Astrocyte (in vitro differentiated cells and primary cell): ENCODE results near the gene FSHB. TPM values are rescaled to one million over a fixed set of nuclear protein-coding genes. Genes with fewer than 3 reads are reported as not detected.

Experiments used
- DNase-seq: peaks from one replicate; pipeline ENCODE4 v3.0.0-alpha.2; 2010; ENCODE audit warnings: low read depth
- FAIRE-seq: peaks from 2 replicates; lab custom pipeline; 2011; peaks lifted over from hg19 to GRCh38; lab: Jason Lieb, UNC
- H2AFZ ChIP-seq: 2 replicates; pipeline ENCODE4 v1.6.0; 2012; ENCODE audit warnings: low read depth, low read length, inconsistent platforms
- H3K27ac ChIP-seq: 2 replicates; pipeline ENCODE4 v1.5.1; 2011; ENCODE audit warnings: low read depth, low read length, inconsistent platforms
- H3K27me3 ChIP-seq: 2 replicates; pipeline ENCODE4 v1.6.0; 2011; ENCODE audit warnings: low read length, inconsistent platforms; ENCODE audit not compliant: insufficient read depth
- H3K36me3 ChIP-seq: 2 replicates; pipeline ENCODE4 v1.5.1; 2011; ENCODE audit warnings: low read length, inconsistent platforms; ENCODE audit not compliant: insufficient read depth
- H3K4me1 ChIP-seq: 2 replicates; pipeline ENCODE4 v1.5.1; 2011; ENCODE audit warnings: low read length, inconsistent platforms; ENCODE audit not compliant: insufficient read depth
- H3K4me2 ChIP-seq: 2 replicates; pipeline ENCODE4 v1.6.0; 2012; ENCODE audit warnings: low read length, inconsistent platforms
- H3K4me3 ChIP-seq: 2 replicates; pipeline ENCODE4 v1.5.1; 2011; ENCODE audit warnings: low read depth, mild to moderate bottlenecking, low read length, inconsistent platforms; ENCODE audit not compliant: insufficient read depth
- H3K79me2 ChIP-seq: 2 replicates; pipeline ENCODE4 v1.6.0; 2012; ENCODE audit warnings: mild to moderate bottlenecking, low read length, inconsistent platforms; ENCODE audit not compliant: insufficient read depth
- H3K9ac ChIP-seq: 2 replicates; pipeline ENCODE4 v1.6.0; 2012; ENCODE audit warnings: mild to moderate bottlenecking, low read length, inconsistent platforms
- H3K9me3 ChIP-seq: 2 replicates; pipeline ENCODE4 v1.5.1; 2012; ENCODE audit warnings: low read depth, mild to moderate bottlenecking, low read length, inconsistent platforms; ENCODE audit not compliant: insufficient read depth
- H4K20me1 ChIP-seq: 2 replicates; pipeline ENCODE4 v1.6.0; 2012; ENCODE audit warnings: low read length, inconsistent platforms; ENCODE audit not compliant: insufficient read depth
- H3K27ac Mint-ChIP-seq: one replicate; pipeline ENCODE4 v1.8.0; 2021; ENCODE audit warnings: mild to moderate bottlenecking, mixed read lengths; ENCODE audit not compliant: unreplicated experiment
- H3K27me3 Mint-ChIP-seq: one replicate; pipeline ENCODE4 v1.8.0; 2021; ENCODE audit warnings: low read depth, mixed read lengths; ENCODE audit not compliant: unreplicated experiment
- H3K36me3 Mint-ChIP-seq: one replicate; pipeline ENCODE4 v1.8.0; 2021; ENCODE audit warnings: low read depth, mixed read lengths; ENCODE audit not compliant: unreplicated experiment
- H3K4me1 Mint-ChIP-seq: one replicate; pipeline ENCODE4 v1.8.0; 2021; ENCODE audit warnings: low read depth, mixed read lengths; ENCODE audit not compliant: unreplicated experiment
- H3K4me3 Mint-ChIP-seq: one replicate; pipeline ENCODE4 v1.8.0; 2021; ENCODE audit warnings: mild to moderate bottlenecking, moderate library complexity, mixed read lengths; ENCODE audit not compliant: unreplicated experiment
- H3K9me3 Mint-ChIP-seq: one replicate; pipeline ENCODE4 v1.8.0; 2021; ENCODE audit warnings: mild to moderate bottlenecking, mixed read lengths; ENCODE audit not compliant: unreplicated experiment
- CTCF ChIP-seq: IDR thresholded peaks from 2 replicates; pipeline ENCODE4 v1.5.1; 2011; ENCODE audit warnings: low read depth, mild to moderate bottlenecking, inconsistent platforms, low read length, moderate library complexity; ENCODE audit not compliant: insufficient read depth
- EZH2 ChIP-seq: IDR thresholded peaks from 2 replicates; pipeline ENCODE4 v1.6.1; 2012; ENCODE audit warnings: mild to moderate bottlenecking, low read length, inconsistent platforms; ENCODE audit not compliant: insufficient read depth
- total RNA-seq: library from RNA; stranded (reverse); gene quantifications from 2 replicates; pipeline ENCODE4 v1.2.1, GENCODE V29; 2021

Gene FSHB
- total RNA-seq, 1 donor from 2014 or later: not detected

- H3K36me3 Mint-ChIP-seq: no peaks in the 10 kb centered on the region
- H3K4me3 Mint-ChIP-seq: no peak overlapping the region
- TF ChIP-seq EZH2: no peak
- TF ChIP-seq CTCF: no peak
- Histone ChIP-seq H4K20me1 (no peaks in the 10 kb centered on the region), H3K9me3 (no peaks in the 10 kb centered on the region), H3K27me3 (no peaks in the 10 kb centered on the region), H3K4me1 (no peaks in the 10 kb centered on the region), H3K4me2 (no peak overlapping the region), H3K4me3 (no peak overlapping the region), H3K27ac (no peak overlapping the region), H3K9ac (no peak overlapping the region), H2AFZ (no peak overlapping the region), H3K36me3 (no peaks in the 10 kb centered on the region), H3K79me2 (no peaks in the 10 kb centered on the region)
- H3K27ac Mint-ChIP-seq: no peak overlapping the region
- H3K27me3 Mint-ChIP-seq: no peaks in the 10 kb centered on the region
- H3K9me3 Mint-ChIP-seq: no peaks in the 10 kb centered on the region
- no peak for FAIRE-seq
- no peak for DNase-seq
- peaks cover 16% of the 10 kb centered on the region for H3K4me1 Mint-ChIP-seq
Observed at GRCh38 chr11:30216534-30216933, 14.3 kb upstream of the FSHB start.

GRCh38 chr11:30218278-30218677 lies 12.5 kb upstream of the FSHB start:
- H3K4me2 ChIP-seq: no peak overlapping the region
- H3K27me3 ChIP-seq: no peaks in the 10 kb centered on the region
- no peaks in the 10 kb centered on the region for H3K9me3 ChIP-seq
- no peak overlapping the region for H2AFZ ChIP-seq
- Mint-ChIP-seq H3K9me3 (no peaks in the 10 kb centered on the region), H3K27ac (no peak overlapping the region), H3K36me3 (no peaks in the 10 kb centered on the region), H3K4me1 (peaks cover 16% of the 10 kb centered on the region), H3K4me3 (no peak overlapping the region), H3K27me3 (no peaks in the 10 kb centered on the region)
- no peak overlapping the region for H3K9ac ChIP-seq
- DNase-seq (no peak), FAIRE-seq (no peak)
- no peaks in the 10 kb centered on the region for H4K20me1 ChIP-seq
- H3K4me3 ChIP-seq: no peak overlapping the region
- TF ChIP-seq EZH2: no peak
- H3K4me1 ChIP-seq: no peaks in the 10 kb centered on the region
- H3K79me2 ChIP-seq: no peaks in the 10 kb centered on the region
- no peaks in the 10 kb centered on the region for H3K36me3 ChIP-seq
- no peak overlapping the region for H3K27ac ChIP-seq

GRCh38 chr11:30225642-30226041 lies 5.2 kb upstream of the FSHB start:
- H3K4me1 ChIP-seq: no peaks in the 10 kb centered on the region
- no peak for TF ChIP-seq CTCF
- no peak overlapping the region for H2AFZ ChIP-seq
- H3K27ac Mint-ChIP-seq: no peak overlapping the region
- H3K4me3 Mint-ChIP-seq: no peak overlapping the region
- H3K9me3 Mint-ChIP-seq: peaks cover 4% of the 10 kb centered on the region
- H3K4me3 ChIP-seq: no peak overlapping the region
- FAIRE-seq: no peak
- H3K4me2 ChIP-seq: no peak overlapping the region
- H3K9ac ChIP-seq: no peak overlapping the region
- no peaks in the 10 kb centered on the region for H3K36me3 ChIP-seq
- no peaks in the 10 kb centered on the region for H3K27me3 ChIP-seq
- H3K9me3 ChIP-seq: no peaks in the 10 kb centered on the region
- H4K20me1 ChIP-seq: no peaks in the 10 kb centered on the region
- H3K4me1 Mint-ChIP-seq: no peaks in the 10 kb centered on the region
- no peaks in the 10 kb centered on the region for H3K79me2 ChIP-seq
- DNase-seq: no peak
- no peaks in the 10 kb centered on the region for H3K27me3 Mint-ChIP-seq
- H3K27ac ChIP-seq: no peak overlapping the region
- H3K36me3 Mint-ChIP-seq: no peaks in the 10 kb centered on the region
